Measurements from ENCODE around the gene ST13.
A peak's percentile ranks its signal among the peaks of the same experiment; 100 is the strongest.
"Not testable (repeated sequence)": the region's sequence is repeated elsewhere in the genome, so short reads cannot be mapped to it uniquely, and the experiment has no call there.

Gene ST13

DNA sequence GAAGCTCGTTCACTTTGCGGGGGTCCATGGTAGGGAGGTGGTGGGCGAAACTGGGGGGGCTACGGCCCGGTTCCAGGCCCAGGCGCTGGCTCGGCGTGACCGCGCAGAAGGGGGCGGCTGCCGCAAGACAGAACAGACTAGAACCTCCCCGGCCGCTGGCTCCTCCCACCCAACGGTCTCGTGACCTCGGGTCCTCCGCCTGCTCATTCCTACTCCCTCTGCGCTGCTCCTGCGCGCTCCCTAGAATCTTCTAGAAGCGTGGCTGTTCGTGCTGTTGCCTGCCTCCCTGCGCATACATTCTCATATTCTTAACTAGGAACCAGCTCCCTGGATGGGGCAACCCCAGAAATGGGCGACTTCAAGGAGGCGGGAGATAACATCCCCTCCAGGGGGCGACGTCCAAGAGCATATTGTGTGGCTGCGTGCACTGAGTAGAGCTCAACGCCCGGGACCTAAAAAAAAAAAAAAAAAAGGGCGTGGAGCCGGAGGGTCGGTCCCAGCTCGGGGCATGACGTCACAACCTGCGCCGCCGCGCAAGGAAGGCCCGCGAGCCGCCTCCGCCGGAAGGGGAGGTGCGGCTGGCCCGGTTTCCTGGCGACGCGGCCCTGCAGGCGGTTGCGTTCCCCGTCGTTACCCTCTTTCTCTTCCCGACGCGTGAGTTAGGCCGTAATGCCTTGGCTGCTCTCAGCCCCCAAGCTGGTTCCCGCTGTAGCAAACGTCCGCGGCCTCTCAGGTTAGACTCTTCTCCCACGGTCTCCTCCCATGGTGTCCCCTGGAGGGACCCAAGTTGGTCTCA, at the start of gene ST13, which contains the start of gene XPNPEP3:
TSS of gene ST13 (minus strand) at position 127 of the 796 bp plus-strand sequence. CDS start at position 28, 99 bp downstream.
TSS of gene XPNPEP3 (plus strand) at position 636 of the 796 bp plus-strand sequence. CDS start at position 670, 34 bp downstream.
- DNase-seq (ENCODE audit: low read depth) = peak; percentile 96

DNA sequence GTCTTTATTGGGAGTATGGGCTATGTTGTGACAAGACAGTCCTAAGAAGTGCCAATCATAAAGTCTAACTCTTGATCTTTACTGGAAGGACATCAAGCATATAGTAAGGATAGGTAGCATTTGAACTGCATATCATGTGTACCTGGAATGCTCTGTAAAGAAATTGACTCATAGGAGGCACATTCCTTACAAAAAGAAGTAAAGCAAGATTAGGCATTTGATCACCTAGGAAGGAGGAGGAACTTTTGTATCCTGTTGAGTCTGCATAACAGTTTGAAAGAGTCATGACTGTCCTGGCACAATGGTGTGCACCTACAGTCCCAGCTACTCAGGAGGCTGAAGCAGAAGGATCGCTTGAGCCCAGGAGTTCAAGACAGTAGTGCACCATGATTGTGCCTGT, 47.7 kb upstream of the ST13 start:
- DNase-seq (ENCODE audit: low read depth) = no peak

DNA sequence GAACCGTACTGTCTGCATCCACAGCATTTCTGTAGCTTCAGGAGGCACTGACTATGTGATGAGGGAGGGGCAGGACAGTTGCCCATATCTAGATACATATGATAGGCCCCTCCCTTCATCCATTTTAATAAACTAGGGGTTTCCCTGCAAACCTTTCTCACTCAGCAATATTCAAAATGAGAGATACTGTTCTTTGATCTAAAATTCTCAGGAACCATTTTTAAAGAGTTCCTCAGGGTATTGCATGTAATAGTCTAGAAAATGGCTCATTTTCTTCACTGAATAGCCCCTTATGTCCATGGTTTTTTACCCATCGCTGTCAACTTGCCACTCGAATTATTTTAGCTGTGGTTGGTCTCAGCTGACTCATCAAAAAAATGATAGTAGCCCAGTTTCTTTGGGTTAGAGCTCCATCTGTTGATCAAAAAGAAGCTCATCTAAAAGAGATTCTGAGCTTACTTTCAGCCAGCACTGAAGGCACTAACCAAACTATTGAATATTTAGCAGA, 42.5 kb upstream of the ST13 start:
- no peak for DNase-seq (ENCODE audit: low read depth)

DNA sequence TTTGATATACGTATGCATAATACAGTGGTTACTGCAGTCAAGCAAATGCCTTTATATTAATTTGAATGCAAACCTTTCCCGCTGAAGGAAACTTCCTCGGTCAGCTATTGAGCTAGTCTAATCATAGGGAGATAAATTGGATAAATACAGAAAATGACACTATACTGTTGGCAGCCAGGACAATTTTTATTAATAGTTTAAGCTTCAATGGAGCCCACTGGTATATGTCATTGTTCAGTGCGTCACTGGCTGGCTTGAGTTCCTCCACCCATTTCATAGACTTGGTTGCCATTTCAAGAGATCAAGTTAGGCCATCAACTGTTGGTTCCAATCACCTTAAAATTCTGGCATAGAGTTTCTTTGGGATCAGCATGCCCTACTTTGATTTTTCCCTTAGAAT, 38.0 kb upstream of the ST13 start:
- DNase-seq (ENCODE audit: low read depth) = no peak

DNA sequence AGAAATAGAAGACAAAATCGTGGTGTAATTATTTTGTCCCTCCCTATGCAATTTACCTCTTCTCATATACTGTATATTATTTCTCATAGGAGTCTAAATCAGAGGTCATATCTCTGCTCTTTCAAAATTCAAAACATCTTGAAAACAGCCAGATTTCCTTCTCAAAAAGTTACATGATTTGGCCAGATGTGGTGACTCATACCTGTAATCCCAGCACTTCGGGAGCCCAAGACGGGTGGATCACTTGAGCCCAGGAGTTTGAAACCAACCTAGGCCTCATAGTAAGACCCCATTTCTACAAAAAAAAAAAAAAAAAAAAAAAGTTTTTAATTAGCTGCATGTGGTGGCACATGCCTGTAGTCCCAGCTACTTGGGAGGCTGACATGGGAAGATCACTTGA, 34.4 kb upstream of the ST13 start:
- no peak for DNase-seq (ENCODE audit: low read depth)

DNA sequence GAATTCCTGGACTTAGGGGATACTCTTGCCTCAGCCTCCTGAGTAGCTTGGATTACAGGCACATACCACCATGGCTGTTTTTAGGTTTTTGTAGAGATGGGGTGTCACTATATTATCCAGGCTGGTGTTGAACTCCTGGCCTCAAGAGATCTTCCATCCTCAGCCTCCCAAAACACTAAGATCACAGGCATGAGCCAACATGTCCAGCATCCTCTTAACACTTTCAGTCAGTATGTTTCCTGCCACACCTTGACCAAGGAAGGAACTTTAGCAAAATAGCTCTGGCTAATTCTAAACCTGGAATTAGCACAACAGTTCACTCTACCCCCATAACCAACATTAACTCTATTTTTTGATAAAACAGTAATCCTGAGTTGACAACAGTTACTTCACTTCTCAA, 32.7 kb upstream of the ST13 start:
- no peak for DNase-seq (ENCODE audit: low read depth)

DNA sequence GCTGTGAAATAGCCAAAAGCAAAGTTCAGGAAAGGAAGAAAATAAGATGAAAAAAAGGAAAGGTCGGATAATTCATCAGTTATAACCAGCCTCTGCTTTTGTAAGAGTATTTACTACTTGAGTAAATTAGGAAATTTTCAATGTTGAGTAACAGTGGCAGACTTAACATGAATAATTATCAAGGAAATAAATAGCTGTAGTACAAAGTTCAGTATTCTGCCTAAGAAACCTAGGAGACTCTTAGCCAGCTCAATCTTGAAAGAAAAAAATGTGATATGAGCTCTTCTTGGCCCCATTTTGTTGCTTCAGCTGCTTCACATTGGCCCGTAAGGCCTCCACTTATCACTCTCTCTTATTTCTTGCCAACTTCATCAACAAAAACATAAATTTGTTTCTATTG, 22.5 kb upstream of the ST13 start:
- no peak for DNase-seq (ENCODE audit: low read depth)

DNA sequence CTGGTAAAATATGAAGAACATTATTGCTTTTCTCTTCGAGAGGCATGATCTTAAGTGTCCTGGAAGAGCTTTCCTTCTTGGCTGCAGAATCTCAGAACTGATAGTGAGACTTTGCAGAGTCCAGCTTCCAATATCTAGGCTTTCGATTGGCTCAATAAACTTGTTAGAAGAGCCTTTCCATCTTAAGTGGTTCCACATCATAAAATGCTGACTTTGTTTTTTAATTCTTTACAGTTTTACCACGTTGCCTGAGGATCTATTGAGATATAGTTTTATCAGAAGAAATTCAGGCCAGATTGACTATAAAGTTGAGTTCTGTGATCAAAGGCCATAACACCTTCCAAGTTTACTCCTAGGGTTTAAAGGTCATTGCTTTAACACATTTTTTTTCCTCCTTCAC, 21.0 kb upstream of the ST13 start:
- no peak for DNase-seq (ENCODE audit: low read depth)

DNA sequence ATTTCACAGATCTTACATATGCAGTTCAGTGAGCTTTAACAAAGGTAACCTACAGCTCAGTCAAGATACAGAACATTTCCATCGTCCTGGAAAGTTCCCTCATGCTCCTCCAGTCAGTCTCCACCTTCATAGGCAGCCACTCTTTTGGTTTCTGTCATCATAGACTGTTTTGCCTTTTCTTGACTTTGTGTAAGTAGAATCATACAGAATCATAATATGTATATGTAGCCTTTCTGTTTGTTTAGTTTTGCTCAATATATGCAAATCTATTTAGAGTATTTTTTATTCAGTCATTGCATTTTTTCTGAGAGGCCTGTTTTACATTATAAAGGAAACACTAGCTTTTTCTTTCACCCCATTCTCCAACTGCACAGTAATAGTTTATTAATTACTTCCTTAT, 20.5 kb upstream of the ST13 start:
- DNase-seq (ENCODE audit: low read depth) = no peak

DNA sequence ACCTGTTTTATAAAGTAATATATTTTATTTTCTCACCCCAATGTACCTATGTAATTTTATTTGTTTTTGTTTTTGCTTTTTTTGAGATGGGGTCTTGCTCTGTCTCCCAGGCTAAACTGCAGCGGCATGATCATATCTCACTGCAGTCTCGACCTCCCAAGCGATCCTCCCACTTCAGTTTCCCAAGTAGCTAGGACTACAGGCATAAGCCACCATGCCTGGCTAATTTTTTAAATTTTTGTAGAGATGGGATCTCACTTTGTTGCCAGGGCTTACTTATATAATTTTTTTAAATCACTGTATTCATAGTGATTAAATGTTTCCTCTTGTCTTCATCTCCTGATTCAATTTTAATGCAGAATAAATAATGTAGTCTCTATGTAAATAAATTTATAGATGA, 18.7 kb upstream of the ST13 start:
- DNase-seq (ENCODE audit: low read depth) = no peak

DNA sequence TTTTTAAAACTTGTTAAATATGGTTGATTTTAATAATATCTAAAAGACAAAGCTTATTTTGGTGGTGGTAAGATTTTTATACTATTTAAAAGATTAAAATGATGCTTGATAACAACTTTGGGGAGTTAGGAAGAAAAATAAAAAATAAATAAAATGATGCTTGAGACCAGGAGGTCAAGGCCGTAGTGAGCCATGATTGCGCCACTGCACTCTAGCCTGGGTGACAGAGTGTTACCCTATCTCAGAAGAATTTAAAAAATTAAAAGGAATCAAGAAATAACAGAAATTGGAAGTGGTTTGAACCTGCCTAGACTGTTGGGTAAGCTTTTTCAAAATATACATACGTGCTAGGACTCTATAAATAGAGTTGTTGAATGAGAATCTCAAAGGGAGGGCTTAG, 17.6 kb upstream of the ST13 start:
- no peak for DNase-seq (ENCODE audit: low read depth)

DNA sequence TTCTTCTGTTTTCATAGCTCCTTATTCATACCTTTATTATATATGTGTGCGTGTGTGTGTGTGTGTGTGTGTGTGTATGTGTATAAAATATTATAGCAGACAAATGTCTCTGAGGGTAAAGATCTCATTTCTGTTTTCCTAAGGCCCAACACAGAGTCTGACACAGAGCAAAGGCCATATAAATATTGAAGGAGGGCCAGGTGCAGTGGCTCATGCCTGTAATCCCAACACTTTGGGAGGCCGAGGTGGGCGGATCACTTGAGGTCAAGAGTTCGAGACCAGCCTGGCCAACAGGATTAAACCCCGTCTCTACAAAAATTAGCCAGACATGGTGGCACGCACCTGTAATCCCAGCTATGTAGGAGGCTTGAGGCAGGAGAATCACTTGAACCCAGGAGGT, 11.9 kb upstream of the ST13 start:
- not testable (repeated sequence) for DNase-seq (ENCODE audit: low read depth)

DNA sequence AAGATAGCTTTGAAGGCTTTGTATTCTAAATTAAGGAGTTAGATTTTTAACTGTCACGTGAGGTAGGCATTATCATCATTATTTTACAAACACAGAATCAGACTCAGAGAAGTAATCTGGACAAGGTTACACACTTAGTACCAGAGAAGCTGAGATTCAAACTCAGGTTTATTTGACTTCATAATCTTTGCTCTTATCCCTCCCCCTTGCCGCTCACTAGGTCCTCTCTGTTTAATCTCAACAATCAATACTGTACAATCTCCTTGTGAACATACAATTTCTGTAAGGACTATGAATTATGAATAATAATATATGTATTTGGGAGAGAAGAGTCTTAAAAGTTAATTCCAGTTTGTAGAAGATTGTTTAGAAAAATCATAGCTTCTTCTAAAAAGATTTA, 10.7 kb upstream of the ST13 start:
- no peak for DNase-seq (ENCODE audit: low read depth)

DNA sequence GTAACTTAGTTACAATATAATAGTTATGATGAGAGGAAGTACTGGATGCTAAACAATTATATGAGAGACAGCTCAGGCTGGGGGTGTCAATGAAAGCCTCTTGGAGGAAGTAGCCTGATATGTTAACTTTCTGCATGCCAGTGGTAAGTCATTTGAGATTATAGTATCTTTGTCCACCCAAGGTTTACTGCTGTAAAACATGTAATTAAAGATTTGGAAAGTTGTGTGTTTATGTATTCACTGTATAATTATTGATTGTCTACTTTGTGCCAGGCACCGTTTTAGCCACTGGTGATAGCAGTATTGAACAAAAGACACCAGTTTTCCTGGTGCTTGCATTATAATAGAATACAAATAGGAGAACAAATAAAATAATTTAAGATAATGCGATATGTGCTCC, 6.1 kb upstream of the ST13 start:
- DNase-seq (ENCODE audit: low read depth) = no peak

DNA sequence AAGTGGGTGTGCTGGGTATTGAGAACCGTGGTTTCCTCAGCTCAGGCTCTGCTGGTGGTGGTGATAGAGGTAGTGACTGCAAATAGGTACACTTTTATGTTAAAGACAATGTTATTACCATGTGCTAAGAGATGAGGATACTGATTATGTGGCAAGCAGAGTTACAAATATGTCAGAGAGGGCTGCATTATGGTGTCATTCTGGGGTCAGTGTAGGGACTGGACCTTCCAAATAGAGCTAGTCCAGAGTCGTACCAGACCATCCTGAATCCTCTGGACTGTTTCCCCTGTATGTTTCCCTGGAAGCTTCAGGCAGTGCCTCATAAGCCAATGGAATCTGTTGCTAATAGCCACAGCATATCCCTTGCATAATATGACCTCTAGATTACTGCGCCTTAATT, 5.6 kb upstream of the ST13 start, which contains the start of gene DNAJB7:
TSS of gene DNAJB7 (minus strand) at position 101 of the 400 bp plus-strand sequence. CDS start 119 bp downstream, outside the sequence.
- no peak for DNase-seq (ENCODE audit: low read depth)

DNA sequence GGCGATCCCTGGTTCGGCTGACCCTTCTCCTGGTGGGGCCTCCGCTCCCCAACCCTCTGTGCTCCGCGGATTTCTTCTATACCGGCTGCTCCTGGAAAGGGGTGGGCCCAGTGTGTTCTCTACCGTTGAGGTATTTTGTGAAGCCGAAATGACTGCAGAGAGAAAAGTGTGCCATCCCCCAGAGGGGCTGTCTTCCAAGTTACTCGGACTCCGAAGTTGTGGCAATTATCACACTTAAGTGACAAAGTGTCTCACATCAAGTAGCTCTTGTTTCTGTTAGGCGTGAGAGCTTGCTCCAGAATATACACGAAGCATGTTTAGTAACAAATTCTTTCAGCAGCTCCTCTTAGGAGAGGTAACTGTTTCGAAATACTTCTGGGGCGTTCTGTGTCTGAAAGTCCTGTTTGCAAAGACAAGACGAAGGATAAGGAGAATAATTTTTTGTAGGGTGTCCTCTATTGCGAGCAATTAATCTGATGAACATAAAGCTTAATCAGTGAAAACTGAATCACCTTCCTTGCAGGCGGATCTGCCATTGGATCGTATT, 943 bp upstream of the ST13 start:
- DNase-seq (ENCODE audit: low read depth) = no peak

DNA sequence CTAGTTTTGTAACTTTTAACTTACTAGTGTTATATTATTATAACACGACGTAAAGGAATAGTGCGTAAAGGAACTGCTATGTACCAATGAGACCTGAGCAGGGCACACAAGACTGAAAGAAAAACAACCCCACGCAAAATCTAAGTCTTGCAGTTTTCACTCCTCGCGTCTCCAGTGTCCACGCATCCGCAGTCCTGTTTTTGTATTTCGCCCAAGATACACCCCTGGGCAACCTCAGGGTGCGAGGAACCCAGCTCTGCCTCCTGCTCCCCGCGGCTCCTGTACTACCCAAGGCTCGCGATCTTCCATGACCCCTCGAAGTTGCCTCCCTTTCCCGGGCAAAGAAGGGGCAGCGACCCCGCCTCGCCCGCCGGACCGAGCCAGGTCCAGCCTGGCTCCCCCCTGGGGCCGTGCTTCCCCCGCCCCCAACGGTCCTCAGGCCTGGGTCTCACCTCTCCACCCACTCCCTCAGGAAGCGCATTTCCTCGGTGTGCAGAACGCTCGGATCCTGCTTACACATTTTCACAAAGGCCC, 393 bp downstream of the ST13 start:
- no peak for DNase-seq (ENCODE audit: low read depth)

DNA sequence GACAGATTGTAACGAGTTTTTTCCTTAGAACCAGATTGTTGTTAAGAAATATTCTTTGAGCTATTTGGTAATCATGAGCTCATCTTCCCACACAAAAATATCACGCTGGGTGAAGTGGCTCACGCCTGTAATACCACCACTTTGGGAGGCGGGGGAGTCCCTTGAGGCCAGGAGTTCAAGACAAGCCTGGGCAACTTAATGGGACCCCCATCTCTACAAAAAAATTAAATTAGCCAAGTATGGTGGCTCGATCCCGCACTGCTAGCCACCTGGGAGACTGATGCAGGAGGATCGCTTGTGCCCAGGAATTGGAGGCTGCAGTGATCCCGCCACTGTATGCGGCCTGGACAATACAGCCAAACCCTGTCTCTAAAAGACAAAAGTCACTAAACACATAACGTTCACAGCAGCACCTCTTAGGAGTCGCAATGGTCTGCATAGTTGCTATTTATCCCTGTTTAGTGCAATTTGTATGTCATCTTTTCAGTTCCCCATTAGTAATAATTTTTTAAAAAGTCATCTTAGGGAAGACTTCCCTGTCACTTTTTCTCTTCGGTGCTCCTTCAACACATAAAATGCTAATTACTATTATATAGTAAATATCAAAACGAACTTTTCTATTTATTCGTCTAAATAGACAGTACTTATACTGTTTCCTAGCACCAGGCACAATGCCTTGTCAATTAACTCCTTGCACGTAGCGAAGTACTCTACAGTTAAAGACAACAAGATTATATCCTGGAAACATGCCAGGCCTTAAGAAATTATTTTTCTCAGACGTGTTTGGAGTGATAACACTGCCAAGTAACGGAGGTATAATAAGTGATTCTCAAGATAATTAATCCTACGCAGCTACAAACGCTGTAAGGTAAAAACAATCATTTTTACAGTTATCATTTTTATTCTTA, 1.1 kb downstream of the ST13 start:
- DNase-seq (ENCODE audit: low read depth) = peak; percentile 8

DNA sequence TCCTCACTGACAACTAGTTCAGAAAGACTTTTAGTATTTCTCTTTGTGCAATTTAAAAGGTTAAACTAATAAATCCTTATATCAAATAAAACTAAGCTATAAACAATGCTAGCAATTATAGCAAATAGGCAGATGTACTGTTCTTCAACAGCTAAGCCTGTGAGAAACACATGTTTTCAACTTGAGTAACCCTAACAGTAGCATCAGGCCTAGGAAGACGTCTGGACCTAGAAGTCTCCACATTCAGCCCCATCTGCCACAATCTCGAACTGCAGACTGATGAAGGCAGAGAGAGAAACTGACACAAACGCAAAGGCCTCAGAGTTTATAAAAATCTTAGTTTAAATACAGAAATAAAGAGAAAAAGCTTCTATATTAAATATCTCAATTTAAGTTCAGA, 2.5 kb downstream of the ST13 start:
- no peak for DNase-seq (ENCODE audit: low read depth)

DNA sequence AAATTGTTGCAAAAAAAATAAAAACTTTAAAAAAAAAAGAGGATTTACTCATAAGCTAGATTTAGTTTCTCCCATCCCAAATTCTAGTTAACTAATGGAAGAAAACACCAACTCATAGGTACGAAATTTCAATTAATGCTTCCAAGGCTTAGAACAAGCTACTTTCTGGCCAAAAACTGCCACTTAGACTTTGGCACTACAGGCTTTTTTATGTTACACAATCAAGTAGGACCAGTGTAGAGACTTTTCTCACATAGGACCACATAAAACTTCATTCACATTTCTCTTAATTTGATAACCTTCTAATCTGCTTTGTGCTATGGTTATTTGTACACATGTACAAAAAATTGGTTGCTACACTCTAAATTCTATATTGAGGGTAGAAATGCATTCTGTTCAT, 3.1 kb downstream of the ST13 start:
- no peak for DNase-seq (ENCODE audit: low read depth)

DNA sequence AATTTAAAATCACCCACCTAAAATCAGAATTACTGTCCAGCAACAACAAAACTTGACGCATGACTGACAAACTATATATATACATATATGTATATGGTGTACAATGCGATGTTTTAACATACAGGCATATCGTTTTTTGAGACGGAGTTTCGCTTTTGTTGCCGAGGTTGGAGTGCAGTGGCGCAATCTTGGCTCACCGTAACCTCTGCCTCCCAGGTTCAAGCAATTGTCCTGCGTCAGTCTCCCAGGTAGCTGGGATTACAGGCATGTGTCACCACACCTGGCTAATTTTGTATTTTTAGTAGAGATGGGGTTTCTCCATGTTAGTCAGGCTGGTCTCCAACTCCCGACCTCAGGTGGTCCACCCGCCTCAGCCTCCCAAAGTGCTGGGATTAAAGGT, 10.6 kb downstream of the ST13 start:
- not testable (repeated sequence) for DNase-seq (ENCODE audit: low read depth)

DNA sequence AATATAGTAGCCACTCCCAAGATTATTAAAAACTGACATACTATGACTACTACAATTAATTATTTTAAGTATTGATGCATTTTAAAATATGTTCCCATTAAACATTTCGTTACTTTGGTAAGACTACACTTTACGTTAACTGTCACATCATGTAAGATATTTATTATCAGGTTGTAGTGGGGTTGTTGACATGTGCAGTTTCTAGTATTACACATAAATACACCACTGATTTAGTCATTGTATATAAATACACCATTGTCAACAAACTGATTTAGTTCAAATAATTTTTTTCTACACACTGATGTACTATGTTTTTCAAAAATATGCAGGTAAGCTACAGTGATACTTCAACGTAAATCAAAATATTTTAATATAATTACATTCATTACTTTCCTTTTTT, 11.5 kb downstream of the ST13 start:
- no peak for DNase-seq (ENCODE audit: low read depth)

All from activated T-cell treated with anti-CD3 and anti-CD28 coated beads for 48 hours (primary cell).